ENCODE data around the gene VDR. TPM values are rescaled to one million over a fixed set of nuclear protein-coding genes. Genes with fewer than 3 reads are reported as not detected.

VDR gene
- total RNA-seq, 2 experiments from 2014 or later = 62.9 to 65.5 TPM

Other genes starting within 250 kb of the VDR start
- 10 to 100 TPM; 38.4 to 40.7 TPM for gene RPAP3, start 199.0 kb downstream of the VDR start, total RNA-seq
- not detected for gene ENDOU, start 179.5 kb downstream of the VDR start, total RNA-seq
- 1 to 10 TPM; 1.4 to 1.6 TPM for gene RAPGEF3, start 146.1 kb downstream of the VDR start, total RNA-seq
- 10 to 100 TPM; 19.4 to 22.6 TPM for gene SLC48A1, start 131.8 kb downstream of the VDR start, total RNA-seq
- gene HDAC7, start 85.1 kb downstream of the VDR start, total RNA-seq = 100 to 1,000 TPM; 315 to 328 TPM
- 100 to 1,000 TPM; 139 to 141 TPM for gene TMEM106C, start 58.6 kb upstream of the VDR start, total RNA-seq
- gene COL2A1, start 99.5 kb upstream of the VDR start, total RNA-seq = not detected
- 10 to 100 TPM; 42.4 to 43.7 TPM for gene SENP1, start 201.1 kb upstream of the VDR start, total RNA-seq
- gene PFKM, start 214.4 kb upstream of the VDR start, total RNA-seq = 10 to 100 TPM; 16.8 TPM

Data from activated CD4-positive, alpha-beta memory T cell treated with anti-CD3 and anti-CD28 coated beads, Interleukin-2, amount 10 ng/mL, durations not matched to agents 7 days and 5 days (primary cell).